ENCODE results near the gene SPAM1.

SPAM1 gene

GRCh38 chr7:123958186-123958703 lies 33.2 kb downstream of the SPAM1 start:
- TF ChIP-seq ZFX (IDR thresholded peaks at IDR 0.05) (no peak), CTCF (conservative IDR thresholded peaks at IDR 0.05) (no peak)
- H3K27ac ChIP-seq = no peak overlapping the region

- no peak for TF ChIP-seq ZFX (IDR thresholded peaks at IDR 0.05)
- TF ChIP-seq CTCF (conservative IDR thresholded peaks at IDR 0.05) = no peak
- H3K27ac ChIP-seq = no peak overlapping the region
These were observed 36.7 kb downstream of the SPAM1 start for GRCh38 chr7:123961771-123962170.

GRCh38 chr7:123966936-123967335 lies 41.9 kb downstream of the SPAM1 start:
- H3K27ac ChIP-seq = no peak overlapping the region
- TF ChIP-seq ZFX (IDR thresholded peaks at IDR 0.05) (no peak), CTCF (conservative IDR thresholded peaks at IDR 0.05) (peak; percentile 56)

GRCh38 chr7:123972045-123972444 lies 47.0 kb downstream of the SPAM1 start:
- H3K27ac ChIP-seq = no peak overlapping the region
- TF ChIP-seq ZFX (IDR thresholded peaks at IDR 0.05) (no peak), CTCF (conservative IDR thresholded peaks at IDR 0.05) (no peak)

GRCh38 chr7:123972831-123973230 lies 47.8 kb downstream of the SPAM1 start:
- TF ChIP-seq CTCF (conservative IDR thresholded peaks at IDR 0.05) = no peak
- no peak for TF ChIP-seq ZFX (IDR thresholded peaks at IDR 0.05)
- no peak overlapping the region for H3K27ac ChIP-seq

GRCh38 chr7:123974326-123974908 lies 49.4 kb downstream of the SPAM1 start:
- TF ChIP-seq CTCF (conservative IDR thresholded peaks at IDR 0.05) (no peak), ZFX (IDR thresholded peaks at IDR 0.05) (no peak)
- H3K27ac ChIP-seq = no peak overlapping the region

- TF ChIP-seq CTCF (conservative IDR thresholded peaks at IDR 0.05) = no peak
- no peak for TF ChIP-seq ZFX (IDR thresholded peaks at IDR 0.05)
- no peak overlapping the region for H3K27ac ChIP-seq
These were observed 50.0 kb downstream of the SPAM1 start for GRCh38 chr7:123975084-123975483.
